Measurements from ENCODE around the gene DTL.

The DTL gene

GRCh38 chr1:212074313-212074712 lies 38.8 kb downstream of the DTL start:
- Histone ChIP-seq H3K79me2 (no peaks in the 10 kb centered on the region), H3K4me3 (ENCODE audit: low read depth, low read length) (no peak overlapping the region), H3K4me2 (ENCODE audit: low read length) (no peak overlapping the region), H3K4me1 (no peaks in the 10 kb centered on the region), H2AFZ (no peak overlapping the region), H3K36me3 (ENCODE audit: control insufficient read depth, insufficient read depth, low read length) (no peaks in the 10 kb centered on the region), H3K9ac (no peak overlapping the region), H3K27ac (no peak overlapping the region), H3K27me3 (ENCODE audit: control insufficient read depth, insufficient read depth, low read length) (no peaks in the 10 kb centered on the region), H3K9me3 (ENCODE audit: control insufficient read depth, low read length) (no peaks in the 10 kb centered on the region)
- TF ChIP-seq CTCF (IDR thresholded peaks at IDR 0.05) = no peak

- H3K27me3 ChIP-seq (ENCODE audit: control insufficient read depth, insufficient read depth, low read length) = no peaks in the 10 kb centered on the region
- peak overlapping the region; percentile 29 for H2AFZ ChIP-seq
- no peaks in the 10 kb centered on the region for H3K79me2 ChIP-seq
- no peak overlapping the region for H3K9ac ChIP-seq
- H3K4me2 ChIP-seq (ENCODE audit: low read length) = no peak overlapping the region
- H3K4me3 ChIP-seq (ENCODE audit: low read depth, low read length) = no peak overlapping the region
- H3K27ac ChIP-seq = no peak overlapping the region
- no peak for TF ChIP-seq CTCF (IDR thresholded peaks at IDR 0.05)
- H3K9me3 ChIP-seq (ENCODE audit: control insufficient read depth, low read length) = no peaks in the 10 kb centered on the region
- no peaks in the 10 kb centered on the region for H3K4me1 ChIP-seq
- H3K36me3 ChIP-seq (ENCODE audit: control insufficient read depth, insufficient read depth, low read length) = no peaks in the 10 kb centered on the region
Measured at GRCh38 chr1:212074856-212075255, 39.3 kb downstream of the DTL start.

DNA sequence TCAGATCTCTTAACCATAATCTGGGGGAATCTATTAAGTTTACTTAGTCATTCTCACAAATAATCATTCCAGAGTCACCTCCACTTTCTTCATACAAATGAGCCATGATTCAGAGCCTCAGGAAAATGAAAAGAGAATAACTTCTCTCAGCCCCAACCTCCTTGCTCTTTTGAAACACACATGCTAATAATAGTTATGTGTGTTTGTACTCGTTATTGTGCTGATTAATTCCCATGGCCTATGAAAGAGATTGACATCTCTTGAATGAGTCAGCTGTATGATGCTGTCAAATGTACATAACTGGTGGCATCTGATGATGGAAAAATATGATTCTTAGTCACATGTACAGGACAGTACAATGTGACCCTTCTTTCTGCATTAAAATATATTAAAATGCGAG lies 41.5 kb downstream of the DTL start:
- no peak for TF ChIP-seq CTCF (IDR thresholded peaks at IDR 0.05)

GRCh38 chr1:212078826-212079225 lies 43.3 kb downstream of the DTL start:
- no peak overlapping the region for H2AFZ ChIP-seq
- no peaks in the 10 kb centered on the region for H3K4me1 ChIP-seq
- H3K4me3 ChIP-seq (ENCODE audit: low read depth, low read length) = no peak overlapping the region
- H3K27me3 ChIP-seq (ENCODE audit: control insufficient read depth, insufficient read depth, low read length) = no peaks in the 10 kb centered on the region
- no peak overlapping the region for H3K4me2 ChIP-seq (ENCODE audit: low read length)
- H3K79me2 ChIP-seq = no peaks in the 10 kb centered on the region
- no peak overlapping the region for H3K27ac ChIP-seq
- H3K36me3 ChIP-seq (ENCODE audit: control insufficient read depth, insufficient read depth, low read length) = no peaks in the 10 kb centered on the region
- H3K9me3 ChIP-seq (ENCODE audit: control insufficient read depth, low read length) = no peaks in the 10 kb centered on the region
- H3K9ac ChIP-seq = no peak overlapping the region
- TF ChIP-seq CTCF (IDR thresholded peaks at IDR 0.05) = no peak

More for the DNA sequence above, 41.5 kb downstream of the DTL start:
- no peaks in the 10 kb centered on the region for H3K36me3 ChIP-seq (ENCODE audit: control insufficient read depth, insufficient read depth, low read length)
- no peak overlapping the region for H3K4me3 ChIP-seq (ENCODE audit: low read depth, low read length)
- no peaks in the 10 kb centered on the region for H3K4me1 ChIP-seq
- no peaks in the 10 kb centered on the region for H3K9me3 ChIP-seq (ENCODE audit: control insufficient read depth, low read length)
- no peak overlapping the region for H2AFZ ChIP-seq
- H3K79me2 ChIP-seq = no peaks in the 10 kb centered on the region
- H3K9ac ChIP-seq = no peak overlapping the region
- no peaks in the 10 kb centered on the region for H3K27me3 ChIP-seq (ENCODE audit: control insufficient read depth, insufficient read depth, low read length)
- no peak overlapping the region for H3K27ac ChIP-seq
- H3K4me2 ChIP-seq (ENCODE audit: low read length) = no peak overlapping the region

DNA sequence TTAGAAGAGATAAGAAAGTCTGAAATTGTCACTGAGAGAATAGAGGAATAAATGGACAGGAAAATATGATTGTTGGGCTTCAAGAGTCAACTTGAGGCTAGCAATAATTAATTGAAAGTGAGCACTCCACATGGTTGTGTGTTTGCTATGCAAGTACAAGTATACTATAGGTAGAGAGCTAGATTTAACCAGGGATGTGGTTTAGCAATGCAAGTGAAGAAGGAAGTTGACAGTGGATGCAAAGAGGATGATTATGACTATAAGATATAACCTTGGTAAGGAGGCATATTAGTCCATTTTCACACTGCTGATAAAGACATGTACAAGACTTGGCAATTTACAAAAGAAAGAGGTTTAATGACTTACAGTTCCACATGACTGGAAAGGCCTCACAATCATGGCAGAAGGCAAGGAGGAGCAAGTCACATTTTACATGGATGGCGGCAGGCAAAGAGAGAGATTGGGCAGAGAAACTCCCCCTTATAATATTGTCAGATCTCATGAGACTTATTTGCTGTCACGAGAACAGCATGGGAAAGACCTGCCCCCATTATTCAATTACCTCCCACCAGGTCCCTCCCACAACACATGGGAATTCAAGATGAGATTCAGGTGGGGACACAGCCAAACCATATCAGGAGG lies 47.3 kb downstream of the DTL start:
- H3K4me1 ChIP-seq = peaks cover 2% of the 10 kb centered on the region
- H3K79me2 ChIP-seq = no peaks in the 10 kb centered on the region
- no peak overlapping the region for H3K9ac ChIP-seq
- no peak overlapping the region for H3K4me2 ChIP-seq (ENCODE audit: low read length)
- H2AFZ ChIP-seq = no peak overlapping the region
- H3K27ac ChIP-seq = no peak overlapping the region
- H3K27me3 ChIP-seq (ENCODE audit: control insufficient read depth, insufficient read depth, low read length) = no peaks in the 10 kb centered on the region
- no peaks in the 10 kb centered on the region for H3K36me3 ChIP-seq (ENCODE audit: control insufficient read depth, insufficient read depth, low read length)
- TF ChIP-seq CTCF (IDR thresholded peaks at IDR 0.05) = no peak
- H3K9me3 ChIP-seq (ENCODE audit: control insufficient read depth, low read length) = no peaks in the 10 kb centered on the region
- no peak overlapping the region for H3K4me3 ChIP-seq (ENCODE audit: low read depth, low read length)
